CD4-positive, alpha-beta T cell treated with Interleukin-10 for 1 hour (primary cell): ENCODE data around the gene HIVEP3.

Source experiments
- DNase-seq: peaks from one replicate; pipeline ENCODE4 v3.0.0-alpha.2; 2020

HIVEP3 gene

DNA sequence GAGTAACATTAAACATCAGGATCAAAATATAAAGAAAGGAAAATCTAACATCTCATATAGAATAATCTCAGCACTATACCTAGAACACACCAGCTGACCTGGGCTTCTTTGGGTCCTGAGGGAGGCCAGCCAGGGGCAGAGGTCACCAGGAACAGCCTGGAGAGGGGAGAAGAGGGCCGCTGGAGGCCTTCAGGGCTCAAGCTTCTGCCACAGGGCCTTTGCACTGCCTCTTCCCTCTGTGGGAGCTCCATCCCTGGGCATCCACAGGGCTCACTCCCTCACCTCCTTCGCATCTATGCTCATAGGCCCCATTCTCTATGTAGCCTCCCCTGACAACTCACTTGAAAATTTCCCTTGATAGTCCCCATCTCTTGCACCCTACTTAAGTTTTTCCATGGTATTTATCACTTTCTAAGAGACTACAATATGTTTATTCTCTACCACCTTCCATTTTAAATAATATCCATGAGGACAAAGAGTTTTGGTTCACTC, 73.9 kb downstream of the HIVEP3 start:
- no peak for DNase-seq

DNA sequence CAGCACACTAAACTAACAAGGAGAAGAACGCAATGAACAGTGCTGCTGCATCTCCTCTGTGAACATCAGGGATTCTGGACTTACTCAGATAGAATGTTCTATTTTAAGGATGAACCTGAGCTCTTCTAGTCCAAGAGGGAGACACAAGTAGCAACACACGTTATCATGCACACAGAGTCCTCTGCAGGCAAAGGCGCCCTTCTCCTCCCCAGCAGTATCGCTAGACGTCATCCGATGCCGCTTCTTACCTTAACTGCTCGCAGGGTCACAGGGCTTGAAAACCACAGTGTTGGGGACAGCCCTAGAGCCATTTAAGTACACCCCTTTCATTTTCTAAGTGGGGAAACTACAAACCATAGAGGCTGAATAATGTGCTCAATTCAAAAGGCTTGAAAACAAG, 74.5 kb downstream of the HIVEP3 start:
- no peak for DNase-seq

DNA sequence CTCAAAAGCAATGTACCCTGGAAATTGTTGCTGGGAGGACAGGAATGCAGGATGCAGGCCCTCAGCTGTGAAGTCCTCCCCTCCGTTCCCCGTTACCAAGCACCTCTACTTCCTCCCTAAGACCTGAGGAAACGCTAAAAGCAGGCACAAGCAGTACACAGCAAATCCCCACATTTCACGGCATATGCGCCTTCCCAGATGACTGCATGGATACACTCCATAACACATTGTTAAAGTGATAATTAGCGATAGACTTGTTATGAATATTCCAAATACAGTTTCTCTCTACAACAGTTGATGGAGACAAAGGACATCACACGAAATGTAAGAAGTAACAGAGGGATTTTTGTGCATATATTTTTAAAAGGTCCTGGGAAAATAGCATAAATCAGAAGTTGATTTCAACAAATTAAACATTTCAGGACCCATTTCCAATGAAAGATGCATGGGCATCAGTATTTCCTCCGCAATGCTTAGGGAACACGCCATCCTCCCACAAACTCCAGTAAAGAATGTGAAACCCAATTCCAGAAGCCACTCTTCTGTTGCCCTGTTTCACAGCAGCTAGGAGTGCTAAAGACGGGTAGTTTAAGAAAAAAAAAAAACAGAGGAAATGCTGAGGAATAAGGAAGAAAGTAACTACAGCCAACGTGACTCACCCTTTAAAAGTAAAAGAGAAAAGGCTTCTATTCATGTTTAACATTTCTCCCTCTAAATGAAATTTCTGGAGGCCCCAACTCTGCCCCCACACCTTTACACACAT, 75.5 kb downstream of the HIVEP3 start:
- no peak for DNase-seq

DNA sequence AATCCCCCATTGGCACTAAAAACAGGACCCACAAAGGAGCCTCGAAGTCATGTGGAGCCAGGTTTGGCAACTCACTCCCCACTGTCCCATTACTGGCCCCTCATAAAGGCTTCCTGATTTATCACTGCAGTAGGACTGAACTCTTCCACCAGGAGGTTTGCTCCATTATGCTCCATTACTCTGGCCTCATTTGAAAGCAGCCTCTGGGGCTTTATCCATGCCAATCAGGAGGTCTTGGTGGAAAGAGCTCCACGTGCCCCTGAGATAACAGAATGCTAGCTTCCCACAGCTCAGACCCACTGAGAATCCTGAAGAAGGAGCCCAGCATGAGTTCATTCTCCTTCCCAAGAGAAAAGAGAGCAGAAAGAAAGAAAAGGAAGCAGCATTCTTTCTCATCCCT, 76.4 kb downstream of the HIVEP3 start:
- DNase-seq = no peak

DNA sequence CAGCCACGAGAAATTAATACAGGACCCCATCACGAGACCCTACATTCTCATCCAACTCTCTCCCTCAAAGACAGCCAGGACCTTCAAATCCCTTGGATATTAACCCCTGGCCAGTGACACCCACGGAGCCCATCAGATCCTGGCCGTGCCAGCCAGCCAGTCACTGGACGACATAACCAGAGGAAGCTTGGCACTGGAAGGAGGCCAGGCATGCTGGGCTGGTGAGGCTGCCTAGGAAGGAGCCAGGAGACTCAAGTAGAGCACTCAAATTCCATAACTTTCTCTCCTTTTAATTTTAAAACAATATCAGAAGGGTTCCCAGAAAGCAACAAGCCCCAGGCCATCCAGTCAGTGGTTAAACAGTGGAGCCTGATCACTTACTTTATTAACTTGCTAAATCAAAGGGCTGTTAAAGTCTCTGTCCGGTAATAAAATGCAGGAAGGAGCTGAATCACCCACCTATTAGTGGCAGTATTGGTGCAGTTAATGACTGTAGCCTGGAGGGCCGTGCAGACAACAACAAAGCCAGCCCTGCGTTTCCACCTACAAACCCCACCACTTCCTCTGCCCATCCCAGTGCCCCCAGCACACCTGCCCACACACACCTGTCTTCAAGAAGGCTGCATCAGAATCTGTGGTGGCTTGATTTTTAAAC, 78.0 kb downstream of the HIVEP3 start:
- DNase-seq = no peak

DNA sequence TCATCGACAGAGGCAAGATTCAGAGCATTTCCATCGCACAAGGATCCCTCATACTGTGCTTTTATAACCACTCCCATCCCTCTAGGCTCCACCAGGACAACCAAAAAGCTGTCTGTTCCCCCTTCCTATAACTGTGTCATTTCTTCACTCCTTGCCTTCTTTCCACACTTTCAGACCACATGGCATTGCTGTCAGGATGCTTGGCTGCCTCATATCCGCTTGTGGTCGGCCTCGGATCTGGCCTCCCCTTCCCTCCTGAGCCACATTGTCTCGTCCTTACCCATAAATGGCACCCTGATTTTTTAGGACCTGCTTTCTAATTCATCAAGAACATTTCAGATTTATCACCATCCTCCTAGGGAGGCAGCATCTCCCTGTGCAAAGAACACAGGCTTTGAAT, 80.5 kb downstream of the HIVEP3 start:
- no peak for DNase-seq

DNA sequence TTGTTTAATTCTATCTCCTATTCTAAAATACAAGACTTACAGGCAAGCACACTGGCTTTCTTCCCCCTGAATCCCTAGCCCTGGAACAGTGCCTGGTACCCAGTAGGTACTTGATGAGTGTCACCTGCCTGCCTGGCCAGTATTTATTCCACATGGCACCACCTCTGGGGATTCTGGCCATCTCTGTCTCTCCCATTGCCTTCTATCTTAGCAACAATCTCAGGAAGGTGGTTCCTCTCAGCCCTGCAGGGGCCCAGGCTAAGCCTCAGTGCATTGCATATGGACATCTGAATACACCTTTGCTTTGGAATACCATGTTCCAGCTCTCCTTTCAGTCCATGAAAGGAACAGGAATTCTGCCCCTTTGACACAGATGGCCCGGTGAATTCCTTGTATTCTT, 81.0 kb downstream of the HIVEP3 start:
- no peak for DNase-seq

DNA sequence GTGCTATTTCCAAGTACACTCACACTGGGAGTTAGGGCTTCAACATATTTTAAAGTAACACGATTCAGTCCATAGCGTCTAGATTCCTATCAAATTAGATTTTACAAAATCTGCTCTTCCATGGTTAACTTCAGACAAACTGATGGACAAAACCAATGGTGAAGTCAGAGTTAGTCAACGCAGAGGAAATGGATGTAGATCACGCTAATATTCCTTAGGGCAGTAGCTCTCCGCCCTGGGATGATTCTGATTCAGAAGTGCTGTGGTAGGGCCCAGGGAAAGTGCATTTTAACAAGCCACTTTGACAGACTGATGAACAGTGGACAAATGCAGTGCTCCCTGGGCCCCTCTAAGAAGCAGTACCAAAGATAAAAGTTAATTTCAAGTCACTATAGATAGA, 83.2 kb downstream of the HIVEP3 start:
- no peak for DNase-seq

DNA sequence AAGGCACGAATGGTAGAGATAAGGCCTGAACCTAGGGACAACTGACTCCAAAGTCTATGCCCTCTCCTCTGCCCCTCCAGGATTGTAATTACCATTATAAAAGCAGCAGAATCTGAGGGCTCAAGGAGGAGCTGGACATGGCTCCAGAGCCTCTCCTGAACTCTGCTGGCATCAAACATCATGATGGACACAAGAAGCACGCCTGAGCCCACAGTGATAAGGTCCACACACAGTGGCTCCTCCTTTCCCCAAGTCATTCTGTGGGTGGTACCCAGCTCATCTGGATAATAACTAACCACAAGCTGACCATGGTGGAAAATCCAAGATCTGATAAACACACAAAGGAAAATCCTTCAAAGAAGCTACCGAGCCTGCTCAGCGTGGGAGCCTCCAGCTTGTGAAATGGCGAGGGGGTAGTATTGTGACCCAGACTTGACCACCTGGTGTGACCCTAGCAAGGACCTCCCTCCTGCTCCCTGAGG, 85.2 kb downstream of the HIVEP3 start:
- DNase-seq = no peak

DNA sequence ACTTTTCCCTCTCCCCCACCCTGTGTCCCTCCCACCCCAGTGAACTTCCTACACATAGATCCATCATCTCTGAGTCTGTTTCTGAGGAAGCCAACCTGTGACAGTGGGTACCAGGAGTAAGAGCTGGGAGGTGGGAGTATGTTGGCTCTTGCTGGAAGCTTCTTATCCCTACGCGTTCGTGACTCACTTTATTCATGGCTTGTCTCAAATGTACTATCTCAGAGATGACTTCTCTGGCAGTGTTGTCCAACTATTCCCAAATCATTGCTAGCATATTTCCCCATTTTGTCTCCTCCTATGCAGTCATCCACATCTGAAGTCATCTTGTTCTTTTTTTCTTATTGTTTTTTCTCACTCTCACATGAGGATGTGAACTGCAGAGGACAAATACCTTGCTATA, 88.0 kb downstream of the HIVEP3 start:
- DNase-seq = no peak

DNA sequence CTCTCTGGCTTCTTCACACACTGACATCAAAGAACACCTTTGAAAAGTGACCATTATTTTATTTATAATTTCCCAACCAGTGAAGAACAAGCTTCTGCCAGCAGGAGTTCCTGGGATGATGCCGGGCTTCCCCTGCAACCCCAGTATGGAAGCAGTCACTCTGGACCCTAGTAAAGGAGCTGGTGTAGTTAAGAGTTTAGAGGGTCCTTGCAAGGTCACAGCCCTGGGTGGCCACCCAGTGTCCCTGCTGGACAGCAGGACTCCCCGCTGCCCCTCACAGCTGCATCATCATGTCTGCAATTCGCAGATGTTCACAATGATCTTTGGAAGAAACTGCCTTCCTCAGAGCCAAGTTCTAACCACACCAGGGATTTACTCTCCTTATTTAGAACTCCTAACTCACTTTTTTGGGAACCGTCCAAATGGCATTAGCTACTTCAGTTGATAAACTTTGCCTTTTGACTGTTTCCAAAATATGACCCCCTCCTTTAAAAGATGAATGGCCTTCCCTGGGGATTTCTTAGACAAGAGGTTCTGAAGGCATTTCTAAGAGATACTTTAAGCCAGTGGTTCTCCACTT, 90.6 kb downstream of the HIVEP3 start:
- DNase-seq = no peak

DNA sequence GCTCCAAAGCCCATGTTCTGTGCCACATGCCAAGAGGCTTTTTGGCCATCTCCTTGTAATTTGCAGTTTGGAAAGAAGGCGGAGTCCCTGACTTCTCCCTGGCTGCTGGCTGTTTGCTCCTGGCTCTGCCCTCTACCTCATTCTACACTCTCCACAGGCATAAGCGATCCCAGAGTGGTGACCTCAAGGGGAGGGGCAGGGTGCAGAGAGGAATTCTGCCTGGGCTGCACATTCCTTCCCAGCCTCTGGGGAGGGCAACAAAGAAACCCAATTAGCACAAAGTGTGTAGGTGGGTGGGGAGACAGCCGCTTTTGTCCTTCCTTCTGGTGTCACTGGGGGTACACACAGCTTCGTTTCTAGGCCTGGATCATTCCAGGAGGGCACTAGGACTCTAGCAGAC, 95.3 kb downstream of the HIVEP3 start:
- no peak for DNase-seq

DNA sequence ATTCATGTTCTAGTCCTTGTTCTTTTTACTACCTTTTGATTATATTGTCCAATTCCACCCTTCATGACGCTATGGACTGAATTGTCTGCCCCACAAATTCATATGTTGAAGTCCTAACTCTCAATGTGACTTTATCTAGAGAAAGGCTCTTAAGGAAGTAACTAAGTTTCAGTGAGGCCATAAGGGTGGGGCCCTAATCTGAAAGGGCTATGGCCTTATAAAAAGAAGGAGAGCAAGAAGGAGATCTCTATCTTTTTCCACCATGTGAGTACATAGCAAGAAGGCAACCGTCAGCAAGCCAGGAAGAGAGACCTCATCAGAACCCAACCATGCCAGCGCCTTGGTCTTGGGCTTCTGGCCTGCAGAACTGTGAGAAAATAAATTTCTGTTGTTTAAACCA, 95.9 kb downstream of the HIVEP3 start:
- no peak for DNase-seq

DNA sequence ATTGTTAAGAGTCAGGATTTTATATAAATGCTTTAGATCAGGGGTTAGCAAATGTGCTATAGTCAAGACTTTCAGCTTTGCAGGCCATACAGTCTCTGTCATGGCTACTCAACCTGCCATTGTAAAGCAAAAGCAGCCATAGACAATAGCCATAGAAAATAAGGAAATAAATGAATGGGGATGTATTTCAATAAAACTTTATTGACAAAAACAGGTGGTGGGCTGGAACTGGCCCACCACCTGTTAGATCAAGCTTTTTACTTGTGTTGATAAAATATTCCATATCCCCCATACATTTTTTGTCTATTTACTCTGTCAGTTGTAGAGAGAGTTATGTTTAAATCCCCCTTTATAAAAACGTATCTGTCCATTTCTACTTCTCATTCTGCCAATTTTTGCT, 98.9 kb downstream of the HIVEP3 start:
- DNase-seq = no peak

DNA sequence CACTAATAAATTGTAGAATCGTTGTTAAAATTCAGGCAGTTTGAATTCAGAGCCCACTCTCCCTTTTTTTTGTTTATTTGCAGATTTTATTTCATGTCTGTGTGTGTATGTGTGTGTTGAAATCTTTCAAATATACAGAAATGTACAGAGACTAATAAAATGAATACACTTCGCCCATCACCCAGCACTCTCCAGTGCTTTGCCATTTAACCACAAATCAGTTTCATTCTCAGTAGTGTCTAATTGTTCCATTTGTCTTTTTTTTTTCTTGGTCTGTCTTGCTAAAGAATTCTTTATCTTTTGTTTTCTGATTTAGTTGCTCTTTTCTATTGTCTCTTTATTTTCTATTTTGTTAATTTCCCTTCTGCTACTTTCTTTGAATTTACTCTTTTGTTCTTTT, 99.7 kb downstream of the HIVEP3 start:
- DNase-seq = no peak

DNA sequence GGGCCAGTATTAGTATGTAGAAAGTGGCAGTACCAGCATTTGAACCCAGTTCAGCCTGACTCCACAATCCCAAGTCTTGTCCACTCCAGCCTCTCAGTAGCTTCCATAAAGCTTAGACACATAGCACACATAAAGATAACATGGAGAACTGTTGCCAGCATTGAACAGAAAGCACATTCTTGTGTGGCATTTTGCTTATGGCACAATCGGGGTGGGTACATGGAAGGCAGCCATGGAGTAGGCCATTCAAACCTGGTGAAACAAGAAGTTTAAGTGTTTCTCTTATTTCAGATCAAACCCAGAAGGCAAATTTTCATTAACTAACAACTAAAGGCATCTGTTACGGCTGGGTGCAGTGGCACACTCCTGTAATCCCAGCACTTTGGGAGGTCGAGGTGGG, 102.7 kb downstream of the HIVEP3 start:
- no peak for DNase-seq

DNA sequence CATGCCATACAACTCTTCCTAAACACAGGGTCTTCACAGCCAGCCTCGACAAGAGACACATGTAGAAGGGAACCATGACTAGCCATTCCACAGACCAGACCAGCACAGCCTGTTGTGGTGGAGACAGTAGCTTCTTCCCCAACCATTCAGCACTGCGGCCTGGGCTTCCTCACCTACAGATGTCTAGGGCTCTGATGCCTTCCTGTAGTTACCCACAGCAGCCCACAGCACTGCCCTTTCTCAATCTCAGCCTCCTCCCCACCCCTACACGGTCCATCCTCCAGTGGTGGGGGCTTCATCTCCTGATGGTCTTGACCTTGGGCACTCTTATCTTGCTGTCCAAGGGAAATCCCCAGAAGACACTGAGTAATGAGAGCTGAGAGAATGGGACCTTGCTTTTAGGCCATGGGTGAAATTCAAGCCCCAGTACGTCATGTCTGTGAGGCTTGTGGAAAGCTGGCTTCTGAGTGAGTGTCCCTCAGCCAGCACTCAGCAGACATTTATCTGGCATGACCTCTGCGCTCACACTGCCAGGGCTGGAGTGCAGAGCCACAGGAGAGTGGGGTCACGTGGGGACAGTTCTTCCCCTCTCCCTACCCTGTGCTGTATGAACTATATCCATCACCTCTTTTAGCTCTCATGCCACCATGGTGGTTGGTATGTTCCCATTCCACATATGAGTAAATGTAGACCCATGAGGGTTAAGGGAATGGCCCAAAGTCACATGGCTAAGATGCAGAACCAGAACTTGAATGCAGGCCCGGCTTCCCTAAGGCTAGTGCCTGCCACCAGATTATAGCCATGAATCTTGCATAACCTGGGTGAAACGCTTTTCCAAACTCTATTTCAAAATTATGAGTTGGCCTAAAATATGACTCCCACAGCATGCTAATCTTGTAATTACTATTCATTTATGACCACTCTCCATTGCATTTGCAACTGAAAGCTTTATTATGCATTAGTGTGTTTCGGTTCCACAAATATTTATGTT, 104.7 kb downstream of the HIVEP3 start:
- no peak for DNase-seq

DNA sequence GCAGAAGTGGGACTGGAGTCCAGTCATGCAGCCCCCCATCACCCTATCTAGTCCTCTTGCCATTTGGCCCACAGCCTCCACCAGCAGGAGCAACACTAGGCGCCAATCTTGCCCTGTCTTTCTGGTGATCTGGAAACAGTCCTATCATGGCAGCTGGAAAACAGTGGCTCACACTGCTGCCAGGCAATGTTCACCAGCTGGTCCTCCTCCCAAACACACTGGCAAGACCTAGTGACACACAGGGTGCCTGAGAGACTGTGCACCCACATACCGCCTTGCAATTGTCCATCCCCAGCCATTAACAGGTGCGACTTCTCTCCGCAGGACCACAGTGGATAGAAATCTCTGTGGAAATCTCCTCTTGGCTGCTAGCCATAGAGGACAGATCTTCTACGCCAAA, 105.5 kb downstream of the HIVEP3 start:
- DNase-seq = no peak

DNA sequence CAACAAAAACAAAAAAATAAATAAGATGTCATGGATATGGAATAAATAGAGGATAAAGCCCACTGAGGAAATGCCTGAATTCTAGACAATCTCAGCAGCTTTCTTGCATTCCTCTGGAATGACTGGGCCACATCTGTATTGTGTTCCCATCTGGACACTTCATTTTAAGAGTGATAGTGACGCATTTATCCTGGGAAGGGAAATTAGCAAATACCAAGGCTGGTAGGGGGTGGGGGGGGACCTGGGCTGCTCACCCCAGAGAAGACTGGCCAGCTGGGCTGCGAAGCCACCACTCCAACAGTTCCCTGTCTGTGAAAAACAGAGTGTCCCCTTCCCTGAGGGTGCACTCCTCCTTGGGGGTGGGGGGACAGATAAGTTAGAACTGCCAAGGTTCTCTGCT, 106.3 kb downstream of the HIVEP3 start:
- DNase-seq = no peak

DNA sequence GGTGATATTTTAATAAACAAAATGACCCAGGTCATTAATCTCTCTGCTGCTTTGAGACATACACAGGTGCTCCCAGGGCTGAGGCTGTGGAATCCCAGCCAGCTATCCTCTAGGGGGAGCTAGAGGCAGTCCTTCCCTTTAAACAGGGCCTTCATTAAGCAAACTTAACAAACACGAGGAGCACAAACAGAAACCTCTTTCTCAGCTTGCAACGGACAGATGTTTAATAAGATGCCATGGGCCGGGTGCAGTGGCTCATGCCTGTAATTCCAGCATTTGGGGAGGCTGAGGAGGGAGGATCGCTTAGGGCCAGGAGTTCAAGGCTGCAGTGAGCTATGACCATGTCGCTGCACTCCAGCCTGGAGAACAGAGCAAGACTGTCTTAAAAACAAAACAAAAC, 106.7 kb downstream of the HIVEP3 start:
- peak; percentile 71 for DNase-seq

DNA sequence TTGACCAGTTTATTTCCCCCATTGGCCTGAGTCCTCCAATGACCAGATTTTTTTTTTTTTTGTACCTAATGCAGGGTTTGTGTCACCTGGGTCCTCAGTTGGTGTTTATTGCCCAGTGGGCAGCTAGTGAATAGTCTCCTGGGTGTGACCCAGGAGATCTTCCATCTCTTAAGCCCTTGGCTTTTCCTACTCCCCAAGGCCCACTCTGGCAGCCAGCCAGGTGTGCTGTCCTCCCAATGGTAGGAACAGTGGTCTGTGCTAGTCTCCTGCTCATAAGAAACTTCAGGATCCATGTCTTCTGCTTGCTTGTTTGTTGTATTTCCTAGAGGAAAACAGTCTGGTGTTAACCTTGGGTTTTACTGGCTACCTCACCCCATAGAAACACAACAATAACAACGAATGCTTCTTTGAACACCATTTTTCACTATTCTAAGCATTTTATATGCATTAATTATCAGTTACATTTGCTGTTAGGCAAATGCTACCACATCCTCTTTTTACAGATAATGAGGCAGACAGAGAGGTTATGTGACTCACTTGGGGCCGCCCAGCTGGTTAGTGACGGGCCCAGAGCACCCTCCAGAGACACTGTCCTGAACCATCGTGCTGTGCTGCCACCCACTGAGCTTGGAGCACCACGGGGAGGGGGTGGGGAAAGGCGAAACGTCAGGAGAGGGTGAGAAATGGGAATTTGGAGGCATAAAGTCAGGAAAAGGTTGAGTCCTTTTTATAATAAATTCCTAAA, 107.5 kb downstream of the HIVEP3 start:
- peak; percentile 56 for DNase-seq

DNA sequence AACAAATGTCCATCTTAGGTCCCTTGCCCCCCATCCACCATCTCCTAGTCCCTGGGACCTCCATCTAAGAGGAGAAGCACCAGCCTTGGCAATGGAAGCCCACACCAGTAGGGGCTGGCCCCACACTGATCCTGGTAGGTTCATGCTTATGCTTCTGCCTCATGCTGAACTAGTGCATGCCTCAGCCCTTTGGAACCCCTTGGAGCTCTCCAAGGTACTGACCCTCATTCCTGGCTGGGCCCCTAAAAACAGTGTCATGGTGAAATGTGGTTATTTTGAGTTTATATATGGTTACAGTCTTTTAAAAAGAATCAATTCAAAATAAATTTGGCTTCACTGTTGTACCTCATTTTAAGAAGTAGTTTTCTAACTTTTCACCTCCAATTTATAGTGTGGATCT, 108.3 kb downstream of the HIVEP3 start:
- DNase-seq = peak; percentile 57
